GM19455 (cell line): Measurements from ENCODE around the gene KIAA0232.

Experiments used
- ATAC-seq: cut with Tn5 transposase; IDR thresholded peaks from one replicate; pipeline ENCODE4 v1.9.1; 2021; ENCODE audit not compliant: unreplicated experiment

Gene KIAA0232, protein sequence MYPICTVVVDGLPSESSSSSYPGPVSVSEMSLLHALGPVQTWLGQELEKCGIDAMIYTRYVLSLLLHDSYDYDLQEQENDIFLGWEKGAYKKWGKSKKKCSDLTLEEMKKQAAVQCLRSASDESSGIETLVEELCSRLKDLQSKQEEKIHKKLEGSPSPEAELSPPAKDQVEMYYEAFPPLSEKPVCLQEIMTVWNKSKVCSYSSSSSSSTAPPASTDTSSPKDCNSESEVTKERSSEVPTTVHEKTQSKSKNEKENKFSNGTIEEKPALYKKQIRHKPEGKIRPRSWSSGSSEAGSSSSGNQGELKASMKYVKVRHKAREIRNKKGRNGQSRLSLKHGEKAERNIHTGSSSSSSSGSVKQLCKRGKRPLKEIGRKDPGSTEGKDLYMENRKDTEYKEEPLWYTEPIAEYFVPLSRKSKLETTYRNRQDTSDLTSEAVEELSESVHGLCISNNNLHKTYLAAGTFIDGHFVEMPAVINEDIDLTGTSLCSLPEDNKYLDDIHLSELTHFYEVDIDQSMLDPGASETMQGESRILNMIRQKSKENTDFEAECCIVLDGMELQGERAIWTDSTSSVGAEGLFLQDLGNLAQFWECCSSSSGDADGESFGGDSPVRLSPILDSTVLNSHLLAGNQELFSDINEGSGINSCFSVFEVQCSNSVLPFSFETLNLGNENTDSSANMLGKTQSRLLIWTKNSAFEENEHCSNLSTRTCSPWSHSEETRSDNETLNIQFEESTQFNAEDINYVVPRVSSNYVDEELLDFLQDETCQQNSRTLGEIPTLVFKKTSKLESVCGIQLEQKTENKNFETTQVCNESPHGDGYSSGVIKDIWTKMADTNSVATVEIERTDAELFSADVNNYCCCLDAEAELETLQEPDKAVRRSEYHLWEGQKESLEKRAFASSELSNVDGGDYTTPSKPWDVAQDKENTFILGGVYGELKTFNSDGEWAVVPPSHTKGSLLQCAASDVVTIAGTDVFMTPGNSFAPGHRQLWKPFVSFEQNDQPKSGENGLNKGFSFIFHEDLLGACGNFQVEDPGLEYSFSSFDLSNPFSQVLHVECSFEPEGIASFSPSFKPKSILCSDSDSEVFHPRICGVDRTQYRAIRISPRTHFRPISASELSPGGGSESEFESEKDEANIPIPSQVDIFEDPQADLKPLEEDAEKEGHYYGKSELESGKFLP (N-terminal part only)

DNA sequence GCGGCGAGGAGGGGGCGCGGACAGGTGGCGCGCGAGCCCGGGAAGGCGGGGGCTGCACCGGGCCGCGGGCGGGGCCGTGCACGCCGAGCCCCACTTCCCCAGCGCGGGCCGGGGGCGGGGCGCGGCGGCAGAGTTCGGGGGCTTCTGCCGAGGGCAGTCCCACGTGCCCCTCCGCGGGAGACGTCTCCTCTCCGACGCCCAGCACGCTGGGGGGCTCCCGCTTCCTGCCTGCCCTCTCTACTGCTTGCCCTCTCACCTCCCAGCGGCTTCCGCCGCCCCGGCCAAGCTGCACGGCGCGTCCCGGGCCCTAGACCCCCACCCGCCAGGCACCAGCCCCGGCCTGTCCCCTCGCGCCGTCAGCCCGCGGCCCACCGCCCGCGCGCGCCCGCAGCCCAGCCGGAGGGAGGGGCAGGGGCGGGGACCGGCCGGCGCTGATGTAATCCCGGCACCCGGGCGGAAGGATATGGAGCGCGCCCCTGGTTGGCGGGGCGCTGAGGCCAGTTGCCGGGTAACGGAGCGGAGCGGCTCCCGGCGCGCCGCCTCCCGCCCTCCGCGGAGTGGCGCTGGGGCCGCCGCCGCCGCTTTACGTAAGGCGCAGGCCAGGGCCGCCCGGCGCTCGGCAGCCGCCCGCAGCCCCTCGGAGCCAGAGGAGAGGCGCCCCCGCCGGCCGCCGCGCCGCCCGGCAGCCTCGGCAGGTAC is at the start of gene KIAA0232:
Gene KIAA0232, plus strand, starts transcription at position 581 of the 699 bp plus-strand sequence. CDS start 41,727 bp downstream, outside the sequence.
- ATAC-seq = peak; percentile 75

DNA sequence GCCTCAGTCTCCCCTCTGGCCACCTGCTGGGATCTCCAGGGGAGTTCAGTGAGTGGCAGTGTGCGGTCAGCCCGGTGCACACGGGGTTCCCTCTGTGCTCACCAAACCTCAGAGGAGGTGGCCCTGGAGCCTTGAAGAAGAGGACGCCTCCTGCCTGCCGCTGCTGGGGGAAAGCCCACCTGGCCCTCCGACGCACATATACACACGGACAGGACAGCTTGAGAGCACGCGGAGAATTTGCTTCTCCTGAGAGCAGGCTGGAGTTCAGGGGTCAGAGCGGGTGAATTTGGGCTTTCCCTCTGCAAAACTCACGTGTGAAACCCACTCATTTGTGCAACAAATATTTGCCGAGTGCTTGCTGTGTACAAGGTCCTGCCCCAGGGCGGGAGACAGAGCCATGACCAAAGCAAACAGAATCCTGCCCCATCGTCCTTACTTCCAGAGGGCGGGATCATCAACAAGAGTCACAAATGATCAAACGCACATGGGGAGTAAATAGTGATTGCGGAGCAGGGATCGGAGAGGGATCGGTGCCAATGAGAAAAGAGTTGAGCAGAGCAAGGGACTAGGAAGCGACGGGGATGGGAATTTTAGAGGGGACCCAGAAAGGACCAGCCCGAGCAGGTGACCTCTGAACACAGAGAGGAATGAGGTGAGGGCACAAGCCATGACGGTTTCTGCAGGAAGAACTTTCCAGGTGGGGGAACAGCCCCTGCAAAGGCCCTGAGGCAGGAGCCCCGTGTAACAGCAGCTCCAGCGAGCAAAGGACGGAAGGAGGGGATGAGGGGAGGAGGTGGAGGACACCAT is 49.0 kb upstream of the KIAA0232 start:
- no peak for ATAC-seq

DNA sequence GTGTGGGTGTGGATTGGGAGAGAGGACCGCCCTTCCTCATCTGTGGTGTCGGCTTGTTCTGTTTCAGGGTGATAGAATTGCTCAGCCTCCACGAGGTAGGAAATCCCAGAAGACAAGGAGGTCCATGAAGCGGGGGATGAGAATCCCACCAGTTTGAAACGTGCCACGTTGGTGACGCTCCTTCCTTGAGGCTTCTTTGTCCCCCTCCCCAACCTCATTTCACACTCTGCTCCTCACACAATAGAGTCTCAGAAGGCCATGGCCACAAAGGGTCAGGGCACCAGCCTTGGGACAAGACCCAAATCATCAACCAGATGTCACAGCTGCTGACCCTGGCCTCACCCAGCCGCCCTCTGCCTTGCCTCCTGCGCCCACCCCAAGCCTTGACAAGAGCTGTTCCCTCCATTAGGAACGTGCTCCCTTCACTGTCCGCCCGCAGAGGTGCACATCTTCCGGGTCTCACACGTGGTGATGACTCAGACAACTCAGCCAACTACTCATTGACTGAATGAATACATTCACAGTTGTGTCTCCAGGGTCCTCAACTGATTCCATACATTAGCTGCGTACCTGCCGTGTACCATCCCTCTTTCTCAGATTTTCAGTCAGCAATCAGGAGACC is 48.3 kb upstream of the KIAA0232 start:
- ATAC-seq = no peak

DNA sequence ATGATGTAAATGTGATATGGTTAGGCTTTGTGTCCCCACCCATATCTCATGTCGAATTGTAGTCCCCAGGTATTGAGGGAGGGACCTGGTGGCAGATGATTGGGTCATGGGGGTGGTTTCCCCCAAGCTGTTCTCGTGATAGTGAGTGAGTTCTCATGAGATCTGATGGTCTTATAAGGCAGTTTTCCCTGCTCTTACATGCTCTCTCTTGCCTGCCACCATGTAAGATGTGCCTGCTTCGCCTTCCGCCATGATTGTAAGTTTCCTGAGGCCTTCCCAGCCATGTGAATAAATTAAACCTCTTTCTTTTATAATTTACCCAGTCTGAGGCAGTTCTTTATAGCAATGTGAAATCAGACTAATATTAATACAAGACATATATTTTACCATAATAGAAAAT is 42.6 kb upstream of the KIAA0232 start:
- no peak for ATAC-seq

DNA sequence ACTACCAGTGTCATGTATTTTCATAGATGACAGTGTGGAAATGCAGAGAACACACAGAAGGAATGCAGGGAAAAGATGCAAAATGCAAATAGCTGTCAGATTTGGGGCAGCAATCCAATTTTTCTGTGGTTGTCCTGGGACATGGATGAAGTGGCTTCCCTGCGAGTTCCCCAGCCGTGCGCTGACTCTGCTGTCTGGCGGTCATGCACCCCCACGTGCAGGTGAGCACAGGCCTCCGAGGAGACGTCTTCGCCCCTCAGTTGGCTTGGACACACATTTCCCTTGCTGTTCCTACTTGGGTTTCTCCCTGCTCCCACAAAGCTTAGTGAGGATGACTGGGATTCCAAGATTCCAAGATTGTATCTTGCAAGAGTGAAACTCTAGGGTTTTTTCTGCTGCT is 42.2 kb upstream of the KIAA0232 start:
- no peak for ATAC-seq

DNA sequence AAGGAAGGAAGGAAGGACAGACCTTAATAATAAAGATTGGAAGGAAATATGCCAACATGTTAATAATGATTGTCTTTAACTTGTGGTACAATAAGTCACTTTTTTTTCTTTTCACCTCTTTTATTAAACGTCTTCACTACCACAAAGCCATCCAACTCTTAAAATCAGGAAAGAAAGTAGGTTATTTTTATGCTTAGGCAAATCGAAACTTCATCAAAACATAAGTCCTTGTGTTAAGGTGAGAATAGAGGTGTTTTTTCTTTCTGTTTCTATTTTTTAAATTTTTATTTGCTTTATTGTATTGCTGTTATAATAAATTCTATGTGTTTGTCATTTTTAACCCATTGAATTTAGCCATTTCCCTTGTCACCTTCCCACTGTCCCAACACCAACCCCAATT is 40.0 kb upstream of the KIAA0232 start:
- ATAC-seq = no peak

DNA sequence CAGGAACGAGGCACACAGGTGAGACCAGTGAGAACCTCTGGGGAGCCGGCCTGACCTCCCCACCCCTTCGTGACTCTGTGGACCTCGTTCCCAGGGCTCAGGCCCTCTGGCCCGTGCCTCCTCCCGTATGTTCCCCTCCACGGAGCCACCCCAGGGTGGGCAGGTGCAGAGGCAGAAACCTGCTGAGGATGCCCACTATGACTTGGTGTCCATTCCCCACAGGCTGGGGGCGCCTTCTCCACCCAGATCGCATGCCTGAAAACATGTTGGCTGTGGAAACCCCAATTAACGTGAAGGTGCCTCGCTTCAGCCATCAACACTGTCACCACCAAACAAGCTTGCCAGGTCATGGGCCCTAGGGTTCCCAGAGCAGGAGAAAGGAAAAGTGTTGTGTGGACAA is 39.5 kb upstream of the KIAA0232 start:
- ATAC-seq = no peak

DNA sequence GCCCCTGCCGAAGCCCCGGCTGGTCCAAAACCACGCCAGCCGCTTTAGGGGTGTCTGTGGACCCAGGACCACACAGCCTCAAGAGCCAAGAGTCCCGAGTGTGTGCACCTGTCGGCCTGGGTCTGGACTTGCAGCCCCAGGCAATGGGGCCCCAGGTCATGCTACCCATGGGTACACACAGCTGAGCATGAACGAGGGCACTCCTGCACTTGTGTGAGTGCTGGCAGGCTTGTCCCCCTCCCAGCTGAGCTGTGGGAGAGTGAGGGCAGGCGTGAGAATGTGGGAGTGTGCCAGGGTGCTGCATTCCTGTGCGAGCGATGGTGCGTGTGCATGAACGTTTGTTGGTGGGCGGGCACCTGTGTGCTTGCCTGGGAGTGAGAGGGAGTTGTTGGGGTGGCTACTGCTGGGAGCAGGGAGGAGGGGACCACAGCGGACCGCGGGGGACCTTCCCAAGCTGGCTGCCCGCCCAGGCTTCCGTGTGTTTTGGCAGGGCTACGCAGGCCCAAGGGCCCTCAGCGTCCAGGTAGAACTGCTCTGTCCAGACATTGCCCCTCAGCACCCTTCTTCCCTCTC is 35.7 kb upstream of the KIAA0232 start:
- no peak for ATAC-seq

DNA sequence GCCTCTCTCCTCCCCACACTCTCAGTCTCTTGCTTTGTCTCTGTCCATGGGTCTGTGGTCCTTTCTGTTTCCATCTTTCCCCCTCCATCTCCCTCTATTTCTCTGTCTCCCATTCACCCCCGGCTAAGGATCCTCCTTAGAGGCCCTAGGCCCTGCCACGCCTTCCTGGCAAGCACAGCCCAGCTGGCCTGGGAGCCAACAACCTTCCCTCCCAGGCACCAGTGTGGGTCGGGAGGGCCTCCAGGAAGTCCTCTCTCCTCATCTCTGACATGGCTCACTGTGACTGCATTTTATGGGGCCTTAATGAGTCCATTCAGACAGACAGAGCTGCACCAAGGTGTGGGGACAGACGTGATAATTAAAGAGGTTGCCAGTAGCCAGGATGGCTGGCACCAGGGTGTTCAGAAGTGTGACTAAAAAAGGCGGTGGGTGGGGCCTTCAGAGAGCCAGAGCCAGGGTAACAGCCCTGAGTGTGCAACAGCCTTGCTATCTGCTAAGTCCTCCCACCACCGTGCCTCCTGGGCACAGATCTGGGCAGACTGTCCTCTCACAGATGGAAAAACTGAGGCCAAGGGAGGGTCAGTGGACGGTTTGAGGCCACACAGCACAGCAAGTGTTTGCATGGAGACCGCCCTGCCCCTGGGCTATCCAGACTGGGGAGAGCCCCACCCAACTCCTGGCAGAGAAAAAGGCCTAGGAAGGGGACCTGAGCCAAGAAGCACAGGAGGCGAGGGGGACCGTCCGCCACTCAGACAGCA is 35.1 kb upstream of the KIAA0232 start:
- no peak for ATAC-seq

DNA sequence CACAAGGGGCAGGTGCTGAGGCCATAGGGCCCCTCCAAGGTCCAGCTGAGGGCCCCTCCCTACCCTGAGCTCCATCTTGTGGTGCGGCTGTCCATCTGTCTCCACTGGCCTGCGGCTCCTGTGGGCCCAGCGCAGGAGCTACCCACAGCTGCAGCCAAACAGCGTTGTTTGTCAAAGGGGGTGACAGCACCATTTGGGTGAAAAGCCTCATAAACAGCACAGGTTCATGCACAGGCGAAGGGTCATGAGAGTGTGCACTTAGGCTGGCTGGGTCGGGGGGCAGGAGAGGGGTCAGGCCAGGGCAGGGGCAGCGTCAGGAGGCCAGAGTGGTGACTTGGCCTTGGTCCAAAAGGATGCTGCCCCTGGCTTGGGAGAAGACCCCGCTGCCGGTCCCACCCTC is 34.2 kb upstream of the KIAA0232 start:
- no peak for ATAC-seq

DNA sequence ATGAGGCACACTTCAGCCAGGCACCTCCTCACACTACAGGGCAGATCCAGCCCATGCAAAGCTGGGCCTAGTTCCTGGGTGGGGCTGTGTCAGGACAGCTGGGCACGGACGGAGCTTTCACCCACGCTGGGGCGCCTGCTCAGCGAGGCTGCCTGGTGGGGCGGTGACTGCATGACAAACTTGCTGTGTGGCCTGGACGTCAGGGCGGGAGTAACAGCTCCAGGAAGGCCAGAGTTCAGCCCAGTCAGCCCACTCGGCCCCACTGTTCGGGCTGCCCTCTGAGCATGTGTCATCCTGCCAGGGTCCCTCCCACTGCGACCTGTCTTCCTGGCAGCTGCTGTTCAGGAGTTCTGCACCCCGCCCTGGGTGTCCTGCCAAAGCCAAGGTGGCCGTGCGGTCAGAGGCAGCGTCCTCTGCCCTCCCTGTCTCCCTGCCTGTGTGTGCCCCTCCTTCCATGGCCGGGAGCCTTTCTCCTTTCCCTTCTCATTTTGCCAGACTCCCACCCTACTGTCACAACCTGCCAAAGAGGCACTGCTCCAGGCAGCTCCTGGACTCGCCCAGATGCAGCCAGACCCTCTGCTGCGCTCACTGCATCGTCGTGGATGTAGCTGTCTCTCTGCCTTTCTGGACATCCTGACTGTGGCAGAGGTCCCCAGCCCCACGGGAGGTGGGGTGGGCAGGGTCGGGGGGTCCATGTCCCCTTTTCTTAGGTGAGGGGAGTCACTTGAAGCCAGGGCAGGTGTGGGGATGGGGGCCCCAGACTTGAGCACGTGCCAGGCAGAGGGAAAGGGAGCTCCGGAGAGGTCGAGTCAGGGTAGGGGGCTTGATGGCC is 33.0 kb upstream of the KIAA0232 start:
- ATAC-seq = no peak

DNA sequence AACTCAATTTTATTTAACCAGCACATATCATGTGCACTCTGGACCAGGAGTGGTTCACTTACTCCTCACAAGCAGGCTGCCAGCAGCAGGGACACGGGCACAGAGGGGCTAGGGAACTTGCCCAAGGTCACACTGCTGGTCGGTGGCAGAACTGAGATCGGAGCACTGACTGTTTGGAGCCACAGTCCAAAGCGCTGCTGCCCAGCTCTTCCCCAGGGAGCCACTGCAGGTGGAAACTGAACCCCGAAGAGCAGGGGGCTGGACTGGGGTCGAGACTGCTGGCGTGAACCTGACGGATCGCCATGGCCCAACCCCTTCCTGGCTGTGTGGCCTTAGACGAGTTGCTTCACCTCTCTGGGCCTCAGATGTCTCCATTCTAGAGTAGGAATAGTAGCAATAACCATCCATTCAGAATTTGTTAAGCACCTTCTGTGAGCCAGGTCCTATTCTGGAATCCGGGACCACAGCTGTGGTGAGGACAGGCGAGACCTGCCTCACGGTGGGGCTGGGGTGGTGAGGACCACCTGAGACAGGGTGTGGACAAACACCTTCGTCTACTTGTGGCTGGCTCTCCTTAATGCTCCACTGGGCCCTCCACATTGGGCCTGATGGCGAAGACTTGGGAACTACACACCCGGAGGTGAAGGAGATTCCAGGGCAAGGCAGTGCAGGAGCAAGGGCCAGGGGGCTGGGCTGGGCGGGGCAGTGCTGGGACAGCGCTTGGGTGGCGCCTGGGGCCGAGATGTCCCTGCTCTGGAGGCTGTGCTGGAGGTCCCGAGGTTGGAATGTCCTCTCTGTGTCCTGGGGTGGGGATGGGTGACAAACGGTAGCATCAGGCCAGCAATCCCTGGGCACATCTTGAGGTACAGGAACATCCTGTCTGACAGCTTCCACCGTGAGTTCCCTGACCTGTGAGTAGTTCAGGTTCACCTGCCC is 32.0 kb upstream of the KIAA0232 start:
- no peak for ATAC-seq

DNA sequence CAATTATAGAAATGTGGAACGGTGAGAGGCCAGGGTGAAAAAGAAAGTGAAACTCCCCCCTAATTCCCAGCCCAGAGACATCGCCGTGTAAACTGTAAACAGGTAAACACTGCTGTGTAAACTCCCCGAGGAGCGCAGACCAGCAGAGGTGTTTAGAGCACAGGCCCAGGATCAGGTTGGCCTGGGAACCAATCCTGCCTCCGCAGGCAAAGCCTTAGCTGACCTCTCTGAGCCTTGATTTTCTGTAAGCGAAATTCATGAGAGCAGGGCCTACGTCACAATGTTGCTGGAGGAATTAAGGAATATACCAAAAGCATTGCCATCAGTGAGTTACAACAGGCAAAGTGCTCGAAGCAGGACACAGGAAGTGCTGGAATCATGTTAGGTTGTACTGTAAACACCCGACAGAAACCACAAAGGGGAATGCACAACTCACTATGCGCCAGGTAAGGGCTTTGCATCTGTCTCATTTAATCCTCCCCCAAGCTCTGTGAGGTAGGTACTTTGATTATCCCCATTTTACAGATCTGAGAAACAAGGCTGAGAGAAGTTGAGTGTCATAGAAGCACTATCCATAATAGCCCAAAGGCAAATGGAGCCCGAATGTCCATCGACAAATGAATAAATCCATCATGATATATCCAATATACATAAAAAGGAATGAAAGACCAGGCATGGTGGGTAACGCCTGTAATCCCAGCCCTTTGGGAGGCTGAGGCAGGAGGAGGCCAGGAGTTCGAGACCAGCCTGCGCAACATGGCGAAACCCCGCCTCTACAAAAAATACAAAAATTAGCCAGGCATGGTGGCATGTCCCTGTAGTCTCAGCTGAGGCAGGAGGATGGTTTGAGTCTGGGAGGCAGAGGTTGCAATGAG is 30.7 kb upstream of the KIAA0232 start:
- ATAC-seq = no peak

DNA sequence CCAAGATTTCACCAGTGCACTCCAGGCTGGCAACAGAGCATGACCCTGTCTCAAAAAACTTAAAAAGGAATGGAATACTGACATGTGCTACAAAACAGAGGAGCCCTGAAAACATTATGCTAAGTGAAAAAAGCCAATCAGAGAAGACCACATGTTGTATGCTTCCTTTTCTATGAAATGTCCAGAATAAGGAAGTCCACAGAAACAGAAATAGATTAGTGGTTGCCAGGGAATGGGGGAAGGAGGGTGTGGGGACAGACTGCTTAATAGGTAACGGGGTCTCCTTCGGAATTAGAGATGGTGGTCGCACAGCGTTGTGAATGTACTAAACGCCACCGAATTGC is 30.1 kb upstream of the KIAA0232 start:
- ATAC-seq = no peak

DNA sequence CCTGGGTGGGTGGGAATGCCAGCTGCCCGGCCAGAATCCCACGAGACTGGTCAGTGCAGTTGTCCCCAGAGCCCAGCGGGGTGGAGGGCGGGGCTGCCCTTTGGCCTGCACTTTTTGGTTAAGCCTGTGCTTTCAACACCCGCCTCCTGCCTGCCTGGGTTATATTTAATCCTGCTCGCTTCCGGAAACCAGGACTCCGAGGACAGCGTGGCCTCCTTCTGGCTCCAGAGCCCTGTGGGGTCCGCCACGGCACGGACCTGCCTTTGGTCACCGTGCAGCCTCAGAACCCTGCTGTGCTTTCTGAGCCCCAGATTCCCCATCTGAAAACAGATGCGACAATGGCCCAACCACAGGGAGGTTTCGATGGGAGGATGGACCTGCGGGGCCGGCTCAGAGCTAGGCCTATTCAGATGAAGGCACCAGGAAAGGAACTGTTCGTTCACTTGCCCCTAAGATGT is 29.4 kb upstream of the KIAA0232 start:
- no peak for ATAC-seq

DNA sequence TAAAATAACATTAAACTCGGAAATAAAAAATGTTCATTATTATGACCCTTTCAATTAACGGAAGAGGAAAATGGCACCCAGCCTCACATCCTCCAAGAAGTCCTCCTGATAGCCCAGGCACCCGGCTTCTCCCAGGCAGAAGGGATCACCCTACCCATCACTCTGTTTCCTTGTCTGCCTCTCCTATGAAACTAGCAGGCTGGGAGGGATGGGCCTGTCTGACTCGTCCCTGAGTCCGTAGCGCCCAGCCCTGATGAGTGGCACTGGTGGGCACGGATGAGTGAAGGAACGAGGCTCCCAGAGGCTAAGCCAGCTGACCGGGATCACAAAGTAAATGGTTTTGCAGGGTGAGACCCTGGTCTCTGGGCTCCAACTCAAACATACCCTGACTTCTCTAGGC is 28.6 kb upstream of the KIAA0232 start:
- ATAC-seq = no peak
